GM19240 (cell line): ENCODE results near the gene RHOF.

Experiments
- DNase-seq: peaks from one replicate; pipeline ENCODE4 v3.0.0; 2011; ENCODE audit warnings: low spot score; ENCODE audit not compliant: insufficient read length

The RHOF gene

GRCh38 chr12:121805171-121806008, 11.9 kb upstream of the RHOF start:
- no peak for DNase-seq

- no peak for DNase-seq
Measured at GRCh38 chr12:121804417-121805111, 11.1 kb upstream of the RHOF start.

GRCh38 chr12:121803861-121804416, 10.5 kb upstream of the RHOF start, which contains the start of gene SETD1B:
TSS of gene SETD1B (plus strand) at chr12:121804009. CDS start at chr12:121804738, 729 bp downstream.
- no peak for DNase-seq

GRCh38 chr12:121802843-121803698, 9.6 kb upstream of the RHOF start:
- peak; percentile 85 for DNase-seq

GRCh38 chr12:121802485-121802842, 9.0 kb upstream of the RHOF start:
- no peak for DNase-seq

- no peak for DNase-seq
Measured at GRCh38 chr12:121801595-121802484, 8.4 kb upstream of the RHOF start.

GRCh38 chr12:121800694-121801594, 7.5 kb upstream of the RHOF start:
- no peak for DNase-seq

- no peak for DNase-seq
Measured at GRCh38 chr12:121799842-121800693, 6.6 kb upstream of the RHOF start.

- no peak for DNase-seq
Measured at GRCh38 chr12:121799156-121799841, 5.8 kb upstream of the RHOF start.

- DNase-seq: no peak
Measured at GRCh38 chr12:121798787-121799155, 5.3 kb upstream of the RHOF start.

GRCh38 chr12:121797937-121798786, 4.7 kb upstream of the RHOF start:
- DNase-seq: no peak

- DNase-seq: no peak
Measured at GRCh38 chr12:121796855-121797751, 3.6 kb upstream of the RHOF start.

GRCh38 chr12:121795034-121795968, 1.8 kb upstream of the RHOF start:
- DNase-seq: no peak

- DNase-seq: no peak
Measured at GRCh38 chr12:121794534-121795033, 1.1 kb upstream of the RHOF start.
